Cardiac fibroblast (primary cell): ENCODE data around the gene ZNF792.

Experiments used
- DNase-seq, 2 donors: peaks; one replicate each; pipeline versions ENCODE4 v3.0.0 to v3.0.0-alpha.2; 2010; ENCODE audit warnings: low read depth in 2 of 2
- H3K4me3 ChIP-seq, 2 donors: replicated peaks in 1 of 2; 1 replicate in 1 of 2; 2 replicates in 1 of 2; pipeline ENCODE4 v1.5.1; 2011; ENCODE audit warnings: low read depth in 2 of 2, low read length in 2 of 2, mild to moderate bottlenecking in 2 of 2, moderate library complexity in 1 of 2
- CTCF ChIP-seq: IDR thresholded peaks from one replicate; pipeline ENCODE4 v1.5.1; 2011; ENCODE audit warnings: low read depth, mild to moderate bottlenecking, low read length, inconsistent platforms

The ZNF792 gene

GRCh38 chr19:34963573-34964406 lies at the start of gene ZNF792:
ZNF792 (minus strand) TSS chr19:34964229; CDS start chr19:34963662, 567 bp downstream.
- no peak for TF ChIP-seq CTCF
- H3K4me3 ChIP-seq: peak within 1 kb of the TSS; percentile 90 to 91
- DNase-seq: peak; percentile 42 to 61

- H3K4me3 ChIP-seq: no peak overlapping the region
- DNase-seq: peak; percentile 75 to 82
- peak; percentile 99 for TF ChIP-seq CTCF
Measured at GRCh38 chr19:35013041-35013819, 49.2 kb upstream of the ZNF792 start.

- DNase-seq: no peak
- TF ChIP-seq CTCF: no peak
- no peak overlapping the region for H3K4me3 ChIP-seq
Measured at GRCh38 chr19:35011737-35012682, 48.0 kb upstream of the ZNF792 start.

GRCh38 chr19:35011091-35011689 lies 47.2 kb upstream of the ZNF792 start:
- TF ChIP-seq CTCF: no peak
- no peak for DNase-seq
- H3K4me3 ChIP-seq: no peak overlapping the region

- no peak overlapping the region for H3K4me3 ChIP-seq
- no peak for DNase-seq
- no peak for TF ChIP-seq CTCF
Measured at GRCh38 chr19:35009424-35010415, 45.7 kb upstream of the ZNF792 start.
